ENCODE data around the gene GNAT1.
A peak's percentile ranks its signal among the peaks of the same experiment; 100 is the strongest.

GNAT1 gene

DNA sequence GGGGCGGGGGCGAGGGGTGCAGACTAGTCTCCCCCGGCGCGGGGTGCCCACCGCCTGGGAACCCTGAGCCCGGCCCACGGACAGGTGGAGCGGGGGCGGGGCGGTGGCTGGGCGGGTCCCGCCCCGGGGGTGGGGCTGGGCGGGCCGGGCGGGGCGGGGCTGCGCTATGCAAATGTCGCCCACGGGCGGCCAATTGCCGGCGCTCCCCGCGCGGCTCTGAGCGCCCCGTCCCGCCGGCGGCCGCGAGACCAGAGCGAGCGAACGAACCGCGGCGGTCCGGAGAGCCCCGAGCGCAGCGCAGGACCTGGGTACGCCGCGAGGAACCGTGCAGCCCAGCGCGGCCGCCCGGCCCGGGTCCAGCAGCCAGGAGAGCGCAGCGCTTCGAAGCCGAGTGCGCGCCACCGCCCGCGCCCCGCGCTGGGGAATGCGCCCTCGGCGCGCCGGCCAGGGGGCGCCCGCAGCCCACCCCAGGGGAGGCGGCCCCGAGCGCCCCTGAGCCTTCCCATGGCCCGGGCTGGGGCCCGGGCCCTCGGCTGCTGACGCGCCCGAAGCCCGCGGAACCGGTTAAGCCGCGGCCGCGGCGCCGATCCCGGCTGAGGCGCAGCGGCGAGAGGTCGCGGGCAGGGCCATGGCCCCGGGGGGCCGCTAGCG lies 36.4 kb upstream of the GNAT1 start, which contains the start of gene SEMA3F:
Gene SEMA3F (plus strand): TSS at position 485 of the 651 bp plus-strand sequence. CDS start 4,299 bp downstream, outside the sequence.
- Histone ChIP-seq H3K27me3 (replicated peaks; ENCODE audit: control insufficient read depth, insufficient read depth, low read length) (peaks cover 6% of the 10 kb centered on the region), H3K4me3 (replicated peaks; ENCODE audit: low read depth, low read length) (peak within 1 kb of the TSS; percentile 54), H3K36me3 (ENCODE audit: control insufficient read depth, insufficient read depth, low read length) (no peaks in the 10 kb centered on the region)
- DNase-seq (ENCODE audit: extremely low read depth, insufficient read length), result peak; percentile 75
- TF ChIP-seq, protein P1, sequence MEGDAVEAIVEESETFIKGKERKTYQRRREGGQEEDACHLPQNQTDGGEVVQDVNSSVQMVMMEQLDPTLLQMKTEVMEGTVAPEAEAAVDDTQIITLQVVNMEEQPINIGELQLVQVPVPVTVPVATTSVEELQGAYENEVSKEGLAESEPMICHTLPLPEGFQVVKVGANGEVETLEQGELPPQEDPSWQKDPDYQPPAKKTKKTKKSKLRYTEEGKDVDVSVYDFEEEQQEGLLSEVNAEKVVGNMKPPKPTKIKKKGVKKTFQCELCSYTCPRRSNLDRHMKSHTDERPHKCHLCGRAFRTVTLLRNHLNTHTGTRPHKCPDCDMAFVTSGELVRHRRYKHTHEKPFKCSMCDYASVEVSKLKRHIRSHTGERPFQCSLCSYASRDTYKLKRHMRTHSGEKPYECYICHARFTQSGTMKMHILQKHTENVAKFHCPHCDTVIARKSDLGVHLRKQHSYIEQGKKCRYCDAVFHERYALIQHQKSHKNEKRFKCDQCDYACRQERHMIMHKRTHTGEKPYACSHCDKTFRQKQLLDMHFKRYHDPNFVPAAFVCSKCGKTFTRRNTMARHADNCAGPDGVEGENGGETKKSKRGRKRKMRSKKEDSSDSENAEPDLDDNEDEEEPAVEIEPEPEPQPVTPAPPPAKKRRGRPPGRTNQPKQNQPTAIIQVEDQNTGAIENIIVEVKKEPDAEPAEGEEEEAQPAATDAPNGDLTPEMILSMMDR (IDR thresholded peaks at IDR 0.05; ENCODE audit: insufficient read depth, low read length, poor library complexity, severe bottlenecking), result no peak

DNA sequence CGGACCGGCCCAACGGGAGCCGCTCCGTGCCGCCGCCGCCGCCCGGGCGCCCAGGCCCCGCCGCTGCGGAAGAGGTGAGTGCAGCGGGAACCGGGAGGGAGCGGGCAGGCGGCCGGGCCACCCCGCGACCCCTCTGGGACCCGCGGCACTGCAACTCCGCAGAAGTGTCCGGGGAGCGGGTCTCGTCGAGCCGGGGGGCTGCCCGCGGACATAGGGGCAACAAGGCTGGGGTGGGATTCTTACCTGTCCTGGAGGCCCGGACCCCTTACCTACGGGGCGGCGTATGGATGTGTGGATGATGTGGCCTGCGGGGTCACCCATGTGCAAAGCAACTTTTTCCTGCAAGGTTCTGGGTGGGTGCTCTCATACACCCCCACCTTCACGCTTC lies 35.9 kb upstream of the GNAT1 start:
- Histone ChIP-seq H3K27me3 (replicated peaks; ENCODE audit: control insufficient read depth, insufficient read depth, low read length) (peaks cover 5% of the 10 kb centered on the region), H3K36me3 (ENCODE audit: control insufficient read depth, insufficient read depth, low read length) (no peaks in the 10 kb centered on the region), H3K4me3 (replicated peaks; ENCODE audit: low read depth, low read length) (no peak overlapping the region; the same call in 1 of the 2 replicates)
- TF ChIP-seq, protein P1 (IDR thresholded peaks at IDR 0.05; ENCODE audit: insufficient read depth, low read length, poor library complexity, severe bottlenecking), result no peak
- no peak for DNase-seq (ENCODE audit: extremely low read depth, insufficient read length)

DNA sequence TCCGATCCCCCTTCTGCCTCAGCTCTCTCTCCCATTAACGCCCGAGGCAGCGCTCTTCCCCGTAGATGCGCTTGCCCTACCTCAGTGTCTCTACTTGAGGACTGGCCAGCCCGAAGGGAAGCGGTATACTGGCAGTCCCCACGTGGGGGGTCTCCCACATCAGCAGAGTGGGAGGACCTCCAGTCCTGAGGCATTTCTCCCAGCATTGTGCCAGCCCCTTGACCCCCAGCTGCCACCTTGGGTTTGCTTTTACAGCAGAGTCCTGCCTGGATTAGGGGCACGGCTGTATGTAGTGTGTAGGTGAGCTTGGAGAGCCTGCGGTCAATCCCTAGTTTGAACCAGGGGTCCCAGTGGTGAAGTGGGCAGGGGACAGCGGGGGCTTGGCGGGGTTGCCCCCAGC lies 35.5 kb upstream of the GNAT1 start:
- H3K27me3 ChIP-seq (replicated peaks; ENCODE audit: control insufficient read depth, insufficient read depth, low read length), result peaks cover 4% of the 10 kb centered on the region; the same call in 1 of the 2 replicates
- DNase-seq (ENCODE audit: extremely low read depth, insufficient read length), result no peak
- TF ChIP-seq, protein P1 (IDR thresholded peaks at IDR 0.05; ENCODE audit: insufficient read depth, low read length, poor library complexity, severe bottlenecking), result no peak
- no peak overlapping the region for H3K4me3 ChIP-seq (replicated peaks; ENCODE audit: low read depth, low read length)
- H3K36me3 ChIP-seq (ENCODE audit: control insufficient read depth, insufficient read depth, low read length), result no peaks in the 10 kb centered on the region

DNA sequence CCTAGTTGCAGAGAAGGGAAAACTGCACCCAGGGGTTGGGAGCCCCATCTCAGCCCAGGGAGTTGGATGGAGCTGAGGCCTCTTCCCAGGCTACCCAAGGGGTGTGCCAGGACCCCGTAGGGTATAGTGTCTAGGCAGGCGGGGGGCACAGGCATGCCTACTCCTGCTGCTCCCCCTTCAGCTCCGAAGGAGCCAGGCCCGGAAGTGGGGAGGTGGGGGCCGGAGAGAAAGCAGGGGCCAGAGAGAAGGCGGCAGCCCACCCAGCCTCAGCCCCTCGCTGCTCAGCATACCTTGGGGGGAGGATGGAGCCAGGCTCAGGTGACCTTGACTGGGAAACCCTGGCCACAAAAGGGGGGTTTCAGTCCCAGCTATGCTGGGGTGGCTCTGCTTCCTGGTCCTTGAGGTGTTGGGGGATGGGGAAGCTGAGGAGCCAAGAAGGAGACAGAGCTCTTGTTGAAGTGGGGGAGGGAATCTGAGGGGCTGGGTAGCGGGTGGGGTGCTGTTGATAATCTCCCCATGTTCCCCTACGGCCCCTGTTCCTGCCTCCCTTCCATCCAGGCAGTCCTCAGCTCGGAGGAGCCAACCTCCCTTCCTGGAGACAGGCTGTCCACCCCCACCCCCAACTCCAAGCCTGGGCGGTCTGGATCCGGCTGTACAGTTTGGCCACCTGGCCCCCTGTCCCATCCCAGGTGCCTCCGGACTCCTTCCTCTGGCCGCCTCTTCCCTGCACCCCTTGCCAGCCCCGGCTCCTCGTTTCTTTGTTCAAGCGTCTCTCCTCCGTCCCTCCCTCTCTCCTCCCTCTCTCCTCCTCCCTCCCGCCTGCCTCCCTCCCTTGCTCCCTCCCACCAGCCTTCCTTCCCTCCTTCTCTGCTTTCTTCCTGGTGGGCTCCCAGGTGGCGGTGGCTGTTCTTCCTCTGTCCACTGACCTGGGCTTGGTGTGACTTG lies 34.6 kb upstream of the GNAT1 start:
- no peak for DNase-seq (ENCODE audit: extremely low read depth, insufficient read length)
- Histone ChIP-seq H3K27me3 (replicated peaks; ENCODE audit: control insufficient read depth, insufficient read depth, low read length) (peaks cover 4% of the 10 kb centered on the region; the same call in 1 of the 2 replicates), H3K36me3 (ENCODE audit: control insufficient read depth, insufficient read depth, low read length) (no peaks in the 10 kb centered on the region), H3K4me3 (replicated peaks; ENCODE audit: low read depth, low read length) (no peak overlapping the region)
- TF ChIP-seq, protein P1 (IDR thresholded peaks at IDR 0.05; ENCODE audit: insufficient read depth, low read length, poor library complexity, severe bottlenecking), result no peak

DNA sequence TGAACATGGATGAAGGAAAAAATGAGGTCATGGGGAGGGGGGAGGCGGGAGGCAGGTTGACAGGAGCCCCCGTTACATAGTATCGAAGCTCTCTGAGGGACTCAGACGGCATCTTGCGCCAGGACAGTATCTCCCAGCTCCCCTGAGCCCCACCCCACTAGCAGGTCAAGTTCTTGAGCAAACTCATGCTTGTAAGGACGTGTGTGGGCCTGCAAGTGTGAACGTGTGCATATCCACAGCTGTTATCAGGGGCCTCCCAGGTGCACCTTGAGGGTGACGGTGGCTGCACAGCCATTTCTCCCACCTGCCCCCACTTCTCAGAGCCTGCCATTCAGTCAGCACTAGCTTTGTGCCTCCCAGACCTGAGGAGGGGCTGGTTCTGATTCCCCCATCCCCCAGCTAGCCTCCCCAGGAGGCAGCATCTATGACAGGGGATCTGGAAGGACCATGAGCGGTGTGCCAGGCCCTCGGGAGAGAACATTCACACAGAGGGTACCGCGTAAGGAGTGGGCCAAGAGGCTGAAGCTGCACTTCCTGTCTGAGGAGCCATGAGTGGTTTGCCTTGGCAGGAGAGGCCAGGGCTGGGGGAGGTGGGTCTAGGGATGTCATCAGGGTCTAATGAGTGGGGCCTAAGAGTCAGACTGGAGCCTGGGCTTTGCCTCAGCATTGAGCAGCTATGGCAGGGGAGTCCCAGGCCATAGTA lies 33.4 kb upstream of the GNAT1 start:
- Histone ChIP-seq H3K36me3 (ENCODE audit: control insufficient read depth, insufficient read depth, low read length) (no peaks in the 10 kb centered on the region), H3K27me3 (replicated peaks; ENCODE audit: control insufficient read depth, insufficient read depth, low read length) (peaks cover 4% of the 10 kb centered on the region; the same call in 1 of the 2 replicates), H3K4me3 (replicated peaks; ENCODE audit: low read depth, low read length) (no peak overlapping the region)
- TF ChIP-seq, protein P1 (IDR thresholded peaks at IDR 0.05; ENCODE audit: insufficient read depth, low read length, poor library complexity, severe bottlenecking), result no peak
- no peak for DNase-seq (ENCODE audit: extremely low read depth, insufficient read length)

Measured in GM06990 (cell line).